SH-SY5Y (cell line): ENCODE data around the gene MYH10.

Experiments
- GATA2 ChIP-seq: IDR thresholded peaks from 2 replicates; pipeline ENCODE4 v1.6.1; 2011; ENCODE audit warnings: mild to moderate bottlenecking, low read depth, low read length
- GATA3 ChIP-seq: IDR thresholded peaks from 2 replicates; pipeline ENCODE4 v1.6.1; 2011; ENCODE audit warnings: low read depth, mild to moderate bottlenecking, low read length, moderate library complexity

GRCh38 chr17:8468980-8469379 is 161.5 kb downstream of the MYH10 start:
- no peak for TF ChIP-seq GATA2
- no peak for TF ChIP-seq GATA3
